ENCODE results near the gene P2RY14.
"Not testable (repeated sequence)": the region's sequence is repeated elsewhere in the genome, so short reads cannot be mapped to it uniquely, and the experiment has no call there.

P2RY14 gene

GRCh38 chr3:151195826-151196225, 82.5 kb downstream of the P2RY14 start:
- in situ Hi-C loops (cut with MboI; ENCODE audit: low sequenced_read_pairs) = no loop called here

- in situ Hi-C loops (cut with MboI; ENCODE audit: low sequenced_read_pairs) = no loop called here
Measured at GRCh38 chr3:151192545-151192944, 85.8 kb downstream of the P2RY14 start.

DNA sequence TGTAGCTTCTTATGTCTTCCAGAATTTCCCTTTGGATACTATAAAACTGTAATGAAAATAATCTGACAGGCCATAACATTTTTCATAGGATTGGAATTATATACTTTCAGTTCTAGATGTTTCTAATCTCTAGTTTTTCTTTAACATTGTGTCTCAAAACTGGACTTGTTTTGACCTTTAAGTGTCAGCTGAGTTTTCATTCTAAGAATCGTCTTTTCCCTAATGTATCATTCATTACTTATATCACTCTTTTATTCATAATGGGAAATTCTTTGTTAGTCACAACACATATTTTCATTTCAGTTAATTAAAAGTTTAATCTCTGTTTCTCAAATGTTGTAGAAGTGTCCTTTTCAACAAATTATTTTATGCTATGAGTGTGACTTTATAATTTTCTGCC, 87.2 kb downstream of the P2RY14 start:
- in situ Hi-C loops (cut with MboI; ENCODE audit: low sequenced_read_pairs) = no loop called here

DNA sequence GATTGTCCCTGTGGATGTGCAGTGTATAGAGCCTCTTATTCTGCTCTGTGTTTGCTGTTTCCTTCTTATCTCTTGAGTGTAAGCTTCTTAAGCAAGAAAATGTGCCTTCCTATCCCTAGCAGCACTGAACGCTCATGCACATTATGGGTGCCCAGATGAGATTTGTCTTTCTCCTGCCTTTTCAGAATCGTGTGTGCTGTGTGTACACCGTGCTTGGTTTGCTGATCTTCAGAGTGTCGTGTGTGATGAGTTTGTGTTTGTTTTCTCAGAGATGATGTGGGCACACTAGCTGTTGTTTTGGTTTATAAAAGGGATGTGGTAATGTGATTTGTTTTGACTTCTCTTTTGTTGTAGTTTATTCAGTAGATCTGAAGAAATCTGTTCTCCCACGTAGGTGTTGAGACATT, 95.1 kb downstream of the P2RY14 start:
- in situ Hi-C loops (cut with MboI; ENCODE audit: low sequenced_read_pairs) = no loop called here

DNA sequence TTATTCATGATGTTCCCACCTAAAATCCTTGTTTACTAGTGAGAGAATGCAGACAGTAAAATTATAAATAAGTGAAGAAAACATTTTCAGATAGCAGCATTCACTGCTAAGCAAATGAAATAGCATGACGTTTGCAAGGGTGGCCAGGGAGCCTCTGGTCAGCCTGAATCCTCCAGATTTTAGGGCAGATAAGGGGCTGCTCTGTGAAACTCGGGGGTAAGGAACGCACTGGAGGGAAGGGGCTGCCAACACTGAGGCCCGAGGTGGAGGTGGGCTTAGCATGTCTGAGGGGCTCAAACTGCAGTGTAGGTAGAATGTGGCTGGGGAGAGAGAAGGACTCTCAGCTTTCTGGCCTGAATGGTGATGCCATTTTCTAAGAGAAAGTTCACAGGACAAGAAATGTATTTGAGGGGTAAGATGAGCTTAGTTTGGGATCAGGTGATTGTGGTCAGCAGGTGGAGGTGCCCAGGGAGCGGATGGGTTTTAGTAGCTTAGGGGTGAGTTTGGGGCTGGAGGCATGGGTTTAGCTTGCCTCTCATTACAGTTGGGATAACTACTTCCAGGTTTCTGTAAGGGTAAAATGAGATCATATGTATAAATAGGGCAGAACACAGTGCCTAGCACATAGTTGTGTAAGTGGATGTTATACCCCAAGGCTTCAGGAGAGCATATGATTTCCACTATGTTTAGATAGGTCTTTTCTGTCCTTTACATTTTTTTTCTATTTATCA, 95.8 kb downstream of the P2RY14 start:
- in situ Hi-C loops (cut with MboI; ENCODE audit: low sequenced_read_pairs) = no loop called here

GRCh38 chr3:151178208-151178845, 100.0 kb downstream of the P2RY14 start:
- in situ Hi-C loops (cut with MboI; ENCODE audit: low sequenced_read_pairs) = no loop called here

GRCh38 chr3:151175952-151176351, 102.4 kb downstream of the P2RY14 start:
- in situ Hi-C loops (cut with MboI; ENCODE audit: low sequenced_read_pairs) = no loop called here

DNA sequence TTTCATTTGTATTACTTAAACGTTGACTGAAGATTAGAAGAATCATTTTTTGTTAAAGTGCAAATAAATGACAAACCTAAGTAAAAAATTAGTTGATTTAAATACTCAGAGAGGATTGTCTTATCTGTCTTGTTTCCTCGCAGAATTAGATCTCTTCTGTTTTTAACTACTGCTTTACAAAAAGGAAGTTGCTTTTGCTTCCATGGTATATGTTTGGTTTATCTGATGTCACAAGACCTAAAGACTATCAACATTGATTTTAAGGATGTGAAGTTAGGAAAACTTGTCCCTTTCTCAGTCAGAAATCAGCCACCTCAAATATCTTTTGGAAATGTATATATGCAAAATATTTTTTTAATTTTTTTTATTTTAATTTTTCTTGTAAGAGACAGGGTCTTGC, 104.0 kb downstream of the P2RY14 start:
- in situ Hi-C loops (cut with MboI; ENCODE audit: low sequenced_read_pairs) = no loop called here

DNA sequence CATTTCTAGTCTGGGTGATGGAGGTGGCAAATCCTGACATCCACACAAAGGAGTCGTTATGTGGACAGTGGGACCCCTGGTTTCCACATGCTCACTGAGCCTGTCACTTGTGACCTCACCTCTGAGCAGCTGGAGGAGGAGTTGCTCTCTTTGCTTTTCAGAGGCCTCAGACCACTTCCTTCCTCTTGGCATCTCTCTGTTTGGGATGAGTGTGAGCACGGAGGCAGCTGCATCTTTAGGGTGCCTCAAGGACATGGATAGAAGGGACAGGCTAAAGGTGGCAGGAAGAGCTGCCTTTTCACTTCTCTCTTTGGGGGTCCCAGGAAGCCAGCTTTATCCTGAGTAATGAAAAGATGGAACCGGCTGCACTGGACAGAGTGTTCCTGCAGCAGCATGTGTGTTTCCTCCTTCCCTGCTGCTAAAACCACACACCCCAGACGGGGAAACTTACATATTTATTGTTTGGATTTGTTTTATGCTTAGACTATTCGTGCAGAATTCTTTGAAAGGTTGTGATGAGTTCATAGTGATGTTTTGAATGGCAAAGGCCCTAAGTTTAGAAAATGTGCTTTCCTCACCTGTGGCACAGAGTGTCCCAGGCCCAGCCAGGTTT, 107.1 kb downstream of the P2RY14 start:
- in situ Hi-C loops (cut with MboI; ENCODE audit: low sequenced_read_pairs) = no loop called here

- in situ Hi-C loops (cut with MboI; ENCODE audit: low sequenced_read_pairs) = not testable (repeated sequence)
Measured at GRCh38 chr3:151169948-151170679, 108.2 kb downstream of the P2RY14 start.

- in situ Hi-C loops (cut with MboI; ENCODE audit: low sequenced_read_pairs) = no loop called here
Measured at GRCh38 chr3:151169262-151169947, 108.9 kb downstream of the P2RY14 start.

DNA sequence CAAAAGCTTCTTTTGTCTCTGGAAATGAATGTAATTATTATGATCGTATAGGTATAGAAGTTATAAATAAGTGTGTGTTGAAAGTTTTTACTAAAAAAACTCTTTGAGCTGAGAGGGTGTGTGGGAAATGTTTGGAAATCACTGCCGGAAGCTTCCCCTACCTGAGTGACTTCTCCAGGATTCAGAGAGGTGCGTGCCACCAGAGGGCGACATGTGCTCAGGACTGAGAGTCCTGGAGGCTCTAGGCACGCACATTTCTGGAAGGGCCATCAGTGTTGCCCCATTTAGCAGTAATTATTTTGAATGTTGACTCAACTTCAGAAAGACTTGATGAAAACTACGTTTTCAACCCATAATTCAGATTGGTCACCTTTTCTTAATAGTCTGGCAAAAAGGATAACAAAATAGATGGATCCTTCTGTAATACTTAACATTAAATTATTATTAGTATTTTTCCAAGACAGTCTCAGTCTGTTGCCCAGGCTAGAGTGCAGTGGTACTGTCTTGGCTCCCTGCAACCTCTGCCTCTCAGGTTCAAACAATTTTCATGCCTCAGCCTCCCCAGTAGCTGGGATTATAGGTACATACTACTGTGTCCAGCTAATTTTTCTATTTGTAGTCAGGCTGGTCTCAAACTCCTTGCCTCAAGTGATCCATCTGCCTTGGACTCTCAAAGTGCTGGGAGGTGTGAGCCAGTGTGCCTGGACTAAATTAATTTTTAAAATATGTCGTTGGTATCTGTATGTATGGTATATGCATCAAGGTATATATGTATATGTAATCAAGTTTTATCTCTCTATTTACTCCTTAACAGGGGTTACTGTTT, 109.9 kb downstream of the P2RY14 start:
- in situ Hi-C loops (cut with MboI; ENCODE audit: low sequenced_read_pairs) = no loop called here

GRCh38 chr3:151166161-151166560, 112.2 kb downstream of the P2RY14 start:
- in situ Hi-C loops (cut with MboI; ENCODE audit: low sequenced_read_pairs) = no loop called here

- in situ Hi-C loops (cut with MboI; ENCODE audit: low sequenced_read_pairs) = no loop called here
Measured at GRCh38 chr3:151165226-151165625, 113.1 kb downstream of the P2RY14 start.
